ENCODE data around the gene HEXIM2.

DNA sequence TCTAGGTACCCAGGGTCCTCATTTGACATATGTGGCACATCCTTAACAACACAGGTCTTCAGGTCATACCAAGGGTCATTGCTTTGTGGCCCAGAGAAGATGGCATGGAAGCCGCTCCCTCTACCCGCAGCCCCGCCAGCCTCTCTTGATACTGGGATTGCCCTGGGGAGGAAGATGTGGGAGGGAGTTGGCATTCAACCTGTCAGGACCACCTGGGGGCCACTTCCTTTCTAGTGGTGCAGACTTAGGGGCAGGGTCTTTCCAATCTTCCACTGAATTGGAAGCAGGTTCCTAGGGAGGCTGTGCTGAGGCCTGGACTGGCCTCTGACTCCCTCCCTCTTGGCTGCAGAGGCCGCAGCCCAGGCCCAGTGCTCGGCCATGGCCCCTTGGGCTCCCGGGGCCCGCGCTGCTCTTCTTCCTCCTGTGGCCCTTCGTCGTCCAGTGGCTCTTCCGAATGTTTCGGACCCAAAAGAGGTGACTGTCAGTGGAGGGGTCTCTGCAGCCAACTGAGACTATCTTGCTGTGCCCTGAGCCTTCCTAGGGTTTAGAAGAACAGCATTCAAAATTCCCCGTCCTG, 18.5 kb upstream of the HEXIM2 start:
- TF ChIP-seq, protein P1, sequence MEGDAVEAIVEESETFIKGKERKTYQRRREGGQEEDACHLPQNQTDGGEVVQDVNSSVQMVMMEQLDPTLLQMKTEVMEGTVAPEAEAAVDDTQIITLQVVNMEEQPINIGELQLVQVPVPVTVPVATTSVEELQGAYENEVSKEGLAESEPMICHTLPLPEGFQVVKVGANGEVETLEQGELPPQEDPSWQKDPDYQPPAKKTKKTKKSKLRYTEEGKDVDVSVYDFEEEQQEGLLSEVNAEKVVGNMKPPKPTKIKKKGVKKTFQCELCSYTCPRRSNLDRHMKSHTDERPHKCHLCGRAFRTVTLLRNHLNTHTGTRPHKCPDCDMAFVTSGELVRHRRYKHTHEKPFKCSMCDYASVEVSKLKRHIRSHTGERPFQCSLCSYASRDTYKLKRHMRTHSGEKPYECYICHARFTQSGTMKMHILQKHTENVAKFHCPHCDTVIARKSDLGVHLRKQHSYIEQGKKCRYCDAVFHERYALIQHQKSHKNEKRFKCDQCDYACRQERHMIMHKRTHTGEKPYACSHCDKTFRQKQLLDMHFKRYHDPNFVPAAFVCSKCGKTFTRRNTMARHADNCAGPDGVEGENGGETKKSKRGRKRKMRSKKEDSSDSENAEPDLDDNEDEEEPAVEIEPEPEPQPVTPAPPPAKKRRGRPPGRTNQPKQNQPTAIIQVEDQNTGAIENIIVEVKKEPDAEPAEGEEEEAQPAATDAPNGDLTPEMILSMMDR (tag by site-specific recombination; IDR thresholded peaks at IDR 0.05): no peak
- TF ChIP-seq ZNF24 (tag by site-specific recombination; IDR thresholded peaks at IDR 0.05) (no peak), ZNF311 (tag by site-specific recombination; IDR thresholded peaks at IDR 0.05; ENCODE audit: borderline replicate concordance) (no peak), ZNF112 (tag by site-specific recombination; IDR thresholded peaks at IDR 0.05) (no peak), MZF1 (tag by site-specific recombination; IDR thresholded peaks at IDR 0.05; ENCODE audit: borderline replicate concordance) (no peak), YY1 (tag by site-specific recombination; IDR thresholded peaks at IDR 0.05) (no peak), IKZF3 (tag by site-specific recombination; IDR thresholded peaks at IDR 0.05) (no peak), KLF1 (tag by site-specific recombination; IDR thresholded peaks at IDR 0.05) (no peak), ZNF239 (tag by site-specific recombination; IDR thresholded peaks at IDR 0.05) (no peak), ZBTB8A (tag by site-specific recombination; IDR thresholded peaks at IDR 0.05) (no peak)

All from HEK293 (cell line).